Calu3 (cell line): ENCODE data around the gene TSPAN15. TPM values are rescaled to one million over a fixed set of nuclear protein-coding genes. Genes with fewer than 3 reads are reported as not detected.

Experiments used
- BruUV-seq: library from RNA; stranded (reverse); fragments of 400-500 nt; replicated peaks from 2 replicates; lab custom pipeline; 2021; lab: Mats Ljungman, UMichigan
- CTCF ChIA-PET: fragments of 300-600 bp; sonication (Branson Sonifier 250); formaldehyde crosslinking; loops from one replicate; lab custom pipeline; 2022; ENCODE audit warnings: antibody characterized with exemption; lab: Charles Lee
- DNase-seq: peaks from one replicate; pipeline ENCODE4 v3.0.0; 2022
- H3K27ac Mint-ChIP-seq: one replicate; pipeline ENCODE4 v1.8.0; 2022; ENCODE audit warnings: mixed read lengths; ENCODE audit not compliant: unreplicated experiment
- H3K27me3 Mint-ChIP-seq: one replicate; pipeline ENCODE4 v1.8.0; 2022; ENCODE audit warnings: mixed read lengths; ENCODE audit not compliant: unreplicated experiment
- H3K36me3 Mint-ChIP-seq: one replicate; pipeline ENCODE4 v1.8.0; 2022; ENCODE audit warnings: mild to moderate bottlenecking, moderate library complexity, mixed read lengths; ENCODE audit not compliant: insufficient read depth, unreplicated experiment
- H3K4me1 Mint-ChIP-seq: one replicate; pipeline ENCODE4 v1.8.0; 2022; ENCODE audit warnings: mild to moderate bottlenecking, low read depth, mixed read lengths; ENCODE audit not compliant: unreplicated experiment
- H3K4me3 Mint-ChIP-seq: one replicate; pipeline ENCODE4 v1.8.0; 2022; ENCODE audit warnings: mild to moderate bottlenecking, low read depth, moderate library complexity, mixed read lengths; ENCODE audit not compliant: unreplicated experiment
- H3K9me3 Mint-ChIP-seq: one replicate; pipeline ENCODE4 v1.8.0; 2022; ENCODE audit warnings: low read depth, mixed read lengths; ENCODE audit not compliant: unreplicated experiment
- CTCF ChIP-seq: fragments of 200-600 bp; IDR thresholded peaks from one replicate; pipeline ENCODE4 v1.8.0; 2022; ENCODE audit warnings: antibody characterized with exemption; ENCODE audit not compliant: unreplicated experiment
- intact Hi-C: fragments of 100-400 bp; cut with micrococcal nuclease; formaldehyde crosslinking; loops from one replicate; pipeline ENCODE4 v1.10.0; 2022; ENCODE audit not compliant: unreplicated experiment
- total RNA-seq: library from RNA; stranded (reverse); gene quantifications from 2 replicates; pipeline ENCODE4 v1.2.3, GENCODE V29; 2022

TSPAN15 gene
- total RNA-seq, 1 experiment from 2014 or later, result 137 TPM

- H3K36me3 Mint-ChIP-seq, result peaks cover 32% of the 10 kb centered on the region
- DNase-seq, result no peak
- intact Hi-C loops, result no loop called here
- peaks cover 73% of the 10 kb centered on the region for H3K4me1 Mint-ChIP-seq
- no peak for TF ChIP-seq CTCF
- H3K4me3 Mint-ChIP-seq, result no peak overlapping the region
- no peaks in the 10 kb centered on the region for H3K27me3 Mint-ChIP-seq
- H3K9me3 Mint-ChIP-seq, result no peaks in the 10 kb centered on the region
- no peak overlapping the region for H3K27ac Mint-ChIP-seq
- CTCF ChIA-PET, result interaction anchor here (0.7 to 2.7 kb wide), 12 partner anchors 11 to 340 kb away, joined by 3 to 19 read pairs (median 3); partner anchors contain the start of gene TSPAN15
- no TSS peak for BruUV-seq
Measured at GRCh38 chr10:69467928-69468750, 16.9 kb downstream of the TSPAN15 start.

- intact Hi-C loops, result no loop called here
Measured at GRCh38 chr10:69468751-69469089, 17.5 kb downstream of the TSPAN15 start.

GRCh38 chr10:69469976-69470375 lies 18.7 kb downstream of the TSPAN15 start:
- no peak overlapping the region for H3K4me3 Mint-ChIP-seq
- no peak overlapping the region for H3K27ac Mint-ChIP-seq
- no peaks in the 10 kb centered on the region for H3K9me3 Mint-ChIP-seq
- no TSS peak for BruUV-seq
- intact Hi-C loops, result no loop called here
- H3K4me1 Mint-ChIP-seq, result peaks cover 69% of the 10 kb centered on the region
- TF ChIP-seq CTCF, result no peak
- H3K27me3 Mint-ChIP-seq, result no peaks in the 10 kb centered on the region
- no peak for DNase-seq
- CTCF ChIA-PET, result no interaction called here
- peaks cover 41% of the 10 kb centered on the region for H3K36me3 Mint-ChIP-seq

More at GRCh38 chr10:69468751-69469089, 17.5 kb downstream of the TSPAN15 start:
- H3K27me3 Mint-ChIP-seq, result no peaks in the 10 kb centered on the region
- no peak overlapping the region for H3K27ac Mint-ChIP-seq
- no TSS peak for BruUV-seq
- no peak overlapping the region for H3K4me3 Mint-ChIP-seq
- H3K4me1 Mint-ChIP-seq, result peaks cover 70% of the 10 kb centered on the region
- H3K36me3 Mint-ChIP-seq, result peaks cover 36% of the 10 kb centered on the region
- CTCF ChIA-PET, result interaction anchor here (0.7 to 2.7 kb wide), 11 partner anchors 11 to 340 kb away, joined by 3 to 19 read pairs (median 3); partner anchors contain the start of gene TSPAN15
- DNase-seq, result no peak
- no peaks in the 10 kb centered on the region for H3K9me3 Mint-ChIP-seq
- no peak for TF ChIP-seq CTCF

GRCh38 chr10:69470463-69471384 lies 19.5 kb downstream of the TSPAN15 start:
- Mint-ChIP-seq H3K27ac (no peak overlapping the region), H3K4me1 (peaks cover 69% of the 10 kb centered on the region), H3K36me3 (peaks cover 36% of the 10 kb centered on the region), H3K9me3 (no peaks in the 10 kb centered on the region), H3K4me3 (no peak overlapping the region), H3K27me3 (no peaks in the 10 kb centered on the region)
- TF ChIP-seq CTCF, result no peak
- BruUV-seq, result no TSS peak
- CTCF ChIA-PET, result interaction anchor here (0.6 kb wide), 1 partner anchor 47 kb away, joined by 3 read pairs; no protein-coding TSS in a partner anchor
- intact Hi-C loops, result no loop called here
- no peak for DNase-seq
